GM21423 (cell line): ENCODE measurements around the gene GTF3C1.
"Not testable (repeated sequence)": the region's sequence is repeated elsewhere in the genome, so short reads cannot be mapped to it uniquely, and the experiment has no call there.

Experiments
- ATAC-seq: cut with Tn5 transposase; IDR thresholded peaks from one replicate; pipeline ENCODE4 v1.9.1; 2021; ENCODE audit warnings: mild to moderate bottlenecking, moderate library complexity; ENCODE audit not compliant: unreplicated experiment

Gene GTF3C1

DNA sequence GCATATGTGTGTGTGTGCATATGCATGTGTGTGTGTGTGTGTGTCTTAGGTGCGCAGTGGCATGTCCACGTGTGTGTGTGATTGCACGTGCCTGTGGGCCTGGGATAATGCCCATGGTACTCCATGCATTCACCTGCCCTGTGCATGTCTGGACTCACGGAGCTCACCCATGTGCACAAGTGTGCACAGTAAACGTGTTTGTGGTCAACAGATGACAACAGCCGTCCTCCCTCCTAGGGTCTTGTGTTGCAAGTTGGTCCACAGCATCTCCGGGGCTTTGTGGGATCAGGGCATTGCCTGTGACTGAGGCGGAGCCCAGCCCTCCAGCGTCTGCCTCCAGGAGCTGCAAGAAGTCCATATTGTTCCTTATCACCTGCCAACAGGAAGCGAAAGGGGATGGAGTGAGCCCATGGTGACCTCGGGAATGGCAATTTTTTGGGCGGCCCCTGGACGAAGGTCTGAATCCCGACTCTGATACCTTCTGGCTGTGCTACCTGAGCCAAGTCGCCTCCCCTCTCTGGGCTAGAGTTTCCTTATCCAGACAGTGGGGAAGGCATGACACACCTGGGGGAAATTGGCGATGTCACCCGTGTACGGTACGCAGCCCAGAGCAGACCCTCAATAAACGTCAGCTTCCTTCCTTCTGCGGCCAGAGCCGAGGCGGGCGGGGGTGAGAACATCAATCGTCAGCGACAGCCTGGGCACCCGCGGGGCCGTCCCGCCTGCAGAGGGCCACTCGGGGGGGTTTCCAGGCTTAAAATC is 100.1 kb downstream of the GTF3C1 start:
- peak; percentile 51 for ATAC-seq

- no peak for ATAC-seq
Observed at GRCh38 chr16:27448532-27449433, 100.9 kb downstream of the GTF3C1 start.

DNA sequence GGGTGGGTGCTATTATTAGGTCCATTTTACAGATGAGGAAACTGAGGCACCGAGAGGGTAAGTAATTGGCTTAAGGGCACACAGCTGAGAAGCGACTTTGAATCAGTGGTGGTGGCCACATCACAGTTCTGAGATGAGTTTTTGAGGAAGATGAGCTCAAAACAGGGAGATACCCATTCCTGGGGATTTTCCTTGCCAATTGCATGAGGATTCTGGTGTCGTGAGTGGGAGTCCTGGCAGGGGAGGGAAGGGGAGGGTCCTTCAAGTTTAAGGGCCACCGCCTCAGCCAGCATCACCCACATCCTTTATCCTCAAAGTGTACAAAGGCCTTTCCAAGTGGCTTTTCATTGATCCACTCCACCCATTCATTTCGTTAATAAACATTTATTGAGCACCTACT is 102.4 kb downstream of the GTF3C1 start:
- ATAC-seq, result no peak

DNA sequence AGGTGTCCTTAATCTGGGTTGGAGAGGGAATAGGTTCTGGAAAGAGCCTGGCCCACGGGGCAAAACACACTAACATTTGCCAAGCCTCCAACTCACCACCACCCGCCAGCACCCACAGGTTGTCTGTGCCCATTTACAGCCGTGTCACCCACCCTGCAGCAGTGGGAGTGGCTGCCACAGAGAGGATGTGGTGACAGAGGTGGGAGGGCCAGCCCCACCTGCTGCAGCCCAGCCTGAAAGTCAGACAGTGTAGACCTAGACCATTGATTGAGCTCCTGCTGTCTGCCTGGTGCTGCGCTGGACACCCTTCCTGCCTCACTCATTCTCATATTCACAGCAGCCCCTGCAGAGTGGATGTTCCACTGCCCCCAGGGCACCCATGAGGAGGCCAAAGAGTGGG is 103.0 kb downstream of the GTF3C1 start:
- peak; percentile 25 for ATAC-seq

DNA sequence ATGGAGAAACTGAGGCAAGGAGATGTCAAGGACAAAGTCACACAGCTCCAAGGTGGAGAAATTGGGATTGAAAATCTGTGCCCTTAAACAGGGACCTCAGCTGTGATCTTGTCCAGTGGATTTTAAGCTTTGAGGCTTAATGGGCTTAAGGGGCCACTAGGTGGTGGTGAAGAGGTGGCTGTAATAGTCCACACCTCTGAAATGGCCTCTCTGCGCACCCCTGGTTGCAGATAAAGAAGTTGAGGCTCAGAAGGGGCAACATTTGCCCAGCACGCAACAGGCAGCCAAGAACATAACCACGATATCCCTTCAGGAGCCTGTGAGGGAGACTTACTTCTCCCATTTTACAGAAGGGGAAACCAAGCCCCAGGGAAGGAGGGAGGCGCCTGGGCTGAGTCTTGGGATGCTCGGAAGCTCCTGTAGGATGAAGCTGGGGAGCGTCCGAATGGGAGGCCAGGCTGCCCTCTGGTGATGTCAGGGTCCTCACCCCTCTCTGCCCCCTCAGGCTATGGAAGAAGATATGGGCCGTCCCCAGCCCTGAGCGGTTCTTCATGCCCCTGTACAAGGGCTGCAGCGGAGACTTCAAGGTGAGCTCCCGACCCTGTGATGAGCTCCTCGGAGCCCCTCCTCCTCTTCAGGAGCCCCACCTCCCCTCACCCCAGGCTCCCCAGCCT is 104.1 kb downstream of the GTF3C1 start:
- ATAC-seq, result no peak

GRCh38 chr16:27444470-27444869 is 105.2 kb downstream of the GTF3C1 start:
- no peak for ATAC-seq

DNA sequence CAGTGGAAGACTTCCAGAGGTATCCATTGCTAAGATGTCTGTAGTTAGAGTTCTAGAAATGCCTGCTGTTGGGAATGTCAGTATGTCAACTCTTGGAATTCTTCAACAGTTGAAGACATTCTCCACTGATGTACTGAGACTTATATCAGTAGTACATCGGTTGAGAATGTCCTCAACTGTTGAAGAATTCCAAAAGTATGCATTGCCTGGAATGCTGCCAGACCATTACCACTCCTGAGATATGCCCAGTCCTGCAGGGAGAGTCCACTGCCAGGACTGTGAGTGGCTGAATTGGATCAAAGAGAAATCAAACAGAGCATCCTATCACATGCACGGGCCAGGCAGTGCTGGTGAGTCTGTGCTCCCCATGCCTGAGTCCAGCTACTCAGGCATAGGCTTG is 105.7 kb downstream of the GTF3C1 start:
- no peak for ATAC-seq

- no peak for ATAC-seq
Observed at GRCh38 chr16:27441998-27442397, 107.7 kb downstream of the GTF3C1 start.

DNA sequence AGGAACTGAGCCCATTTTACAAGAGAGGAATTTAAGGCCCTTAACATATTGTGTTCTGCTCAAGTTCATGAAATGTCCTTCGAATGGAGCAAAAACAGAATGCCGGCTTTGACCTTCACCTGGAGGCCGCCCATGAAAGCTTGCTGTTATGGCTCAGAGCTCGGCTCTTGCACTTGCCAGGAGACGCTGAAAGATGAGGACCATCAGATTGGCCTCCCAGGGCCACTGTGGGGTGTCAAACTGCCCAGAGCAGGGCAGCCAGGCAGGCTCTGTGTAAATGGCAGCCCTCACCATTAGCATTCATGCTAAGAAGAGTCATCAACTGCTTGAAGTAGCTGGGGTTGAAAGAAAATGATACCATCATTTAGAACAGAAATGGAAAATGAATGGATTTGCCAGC is 108.4 kb downstream of the GTF3C1 start:
- ATAC-seq, result no peak

GRCh38 chr16:27439271-27440018 is 110.3 kb downstream of the GTF3C1 start:
- ATAC-seq, result no peak

DNA sequence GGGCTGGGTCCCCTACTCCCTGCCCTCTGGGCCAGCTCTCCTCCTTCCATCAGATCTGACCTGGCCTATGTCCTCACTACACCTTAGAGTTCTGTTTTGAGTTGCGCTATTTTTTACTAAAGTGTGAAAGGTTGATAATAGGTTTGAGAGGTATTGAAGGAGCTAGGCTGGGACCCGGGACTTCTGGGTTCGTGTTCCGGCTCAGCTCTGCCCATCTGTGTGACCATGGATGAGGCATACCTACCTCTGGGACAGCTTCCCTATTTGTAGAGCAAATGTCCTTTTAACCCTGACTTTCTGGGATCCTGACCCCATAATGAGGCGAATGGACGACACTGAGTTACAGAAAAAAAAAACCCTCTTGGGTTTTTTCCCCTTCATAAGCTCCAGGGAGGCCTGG is 111.8 kb downstream of the GTF3C1 start:
- ATAC-seq, result no peak

- no peak for ATAC-seq
Observed at GRCh38 chr16:27436921-27437650, 112.6 kb downstream of the GTF3C1 start.

DNA sequence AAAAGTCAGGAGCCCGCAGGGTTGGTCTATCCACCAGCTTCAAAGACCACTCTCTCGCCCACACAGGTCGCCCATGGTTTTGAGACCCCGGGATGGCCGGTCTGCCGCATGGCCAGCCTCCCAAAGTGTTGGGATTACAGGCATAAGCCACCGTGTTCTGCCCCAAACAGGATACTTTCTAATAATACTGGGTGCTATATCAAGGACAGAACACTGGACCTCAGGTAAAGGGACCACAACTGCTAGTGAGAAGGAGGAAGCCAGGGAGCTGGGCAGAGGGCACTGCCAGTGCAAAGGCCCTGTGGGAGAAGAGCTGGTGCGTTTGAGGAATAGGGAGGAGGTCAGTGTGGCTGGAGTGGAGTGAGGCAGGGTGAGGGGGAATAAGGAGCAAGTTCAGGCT is 113.6 kb downstream of the GTF3C1 start:
- no peak for ATAC-seq

GRCh38 chr16:27435146-27435545 is 114.6 kb downstream of the GTF3C1 start:
- ATAC-seq, result not testable (repeated sequence)

DNA sequence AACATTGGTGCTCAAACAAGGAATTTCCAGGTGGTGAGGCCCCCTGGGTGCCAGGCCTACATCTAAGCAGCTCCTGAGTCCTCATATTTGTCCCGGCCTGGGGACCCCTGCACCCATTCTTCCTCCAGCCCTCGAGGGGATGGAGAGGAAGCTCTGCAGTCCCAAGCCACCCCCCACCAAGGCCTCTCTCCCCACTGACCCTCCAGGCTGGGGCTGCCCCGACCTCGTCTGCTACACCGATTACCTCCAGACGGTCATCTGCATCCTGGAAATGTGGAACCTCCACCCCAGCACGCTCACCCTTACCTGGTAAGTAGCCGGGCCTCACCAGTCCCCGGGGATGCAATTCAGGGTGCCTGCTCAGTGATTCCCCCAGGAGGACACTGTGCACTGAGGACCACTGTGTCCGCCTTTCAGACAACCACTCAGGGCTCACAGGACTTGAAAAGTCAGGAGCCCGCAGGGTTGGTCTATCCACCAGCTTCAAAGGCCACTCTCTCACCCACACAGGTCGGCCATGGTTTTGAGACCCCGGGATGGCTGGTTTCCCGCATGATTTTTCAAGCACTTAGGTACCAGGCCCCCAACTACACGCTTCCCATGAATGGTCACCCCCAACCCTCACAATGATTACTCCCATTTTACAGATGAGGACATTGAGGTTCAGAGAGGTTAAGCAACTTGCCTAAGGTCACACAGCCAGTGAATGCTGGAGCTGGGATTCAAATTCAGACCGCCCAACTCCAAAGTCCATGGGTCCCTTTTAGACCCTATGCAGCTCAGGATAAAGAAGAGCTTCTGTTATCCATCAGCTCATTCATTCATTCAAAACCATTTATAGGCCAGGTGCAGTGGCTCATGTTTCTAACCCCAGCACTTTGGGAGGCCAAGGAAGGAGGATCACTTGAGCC is 115.3 kb downstream of the GTF3C1 start:
- ATAC-seq, result no peak

- no peak for ATAC-seq
Observed at GRCh38 chr16:27433636-27434035, 116.1 kb downstream of the GTF3C1 start.

- not testable (repeated sequence) for ATAC-seq
Observed at GRCh38 chr16:27433191-27433590, 116.5 kb downstream of the GTF3C1 start.

- ATAC-seq, result no peak
Observed at GRCh38 chr16:27432558-27432957, 117.2 kb downstream of the GTF3C1 start.
